H9 (cell line): ENCODE measurements around the gene ACP6. TPM values are rescaled to one million over a fixed set of nuclear protein-coding genes. Genes with fewer than 3 reads are reported as not detected.

Experiments used
- DNase-seq: peaks from one replicate; pipeline ENCODE4 v3.0.0-alpha.2; 2017
- H2AFZ ChIP-seq: one replicate; pipeline ENCODE4 v1.6.1; 2013; ENCODE audit warnings: mild to moderate bottlenecking, low read length, control low read depth, moderate library complexity
- H2AK5ac ChIP-seq: 2 replicates; pipeline ENCODE4 v1.6.1; 2013; ENCODE audit warnings: low read length, control low read depth, mixed read lengths; ENCODE audit not compliant: insufficient read length
- H2BK120ac ChIP-seq: one replicate; pipeline ENCODE4 v1.6.1; 2013; ENCODE audit warnings: low read depth, mild to moderate bottlenecking, low read length, control low read depth, inconsistent platforms; ENCODE audit not compliant: poor library complexity, severe bottlenecking
- H2BK12ac ChIP-seq: 2 replicates; pipeline ENCODE4 v1.6.1; 2013; ENCODE audit warnings: low read length, control low read depth, mixed read lengths, low read depth; ENCODE audit not compliant: insufficient read length
- H2BK15ac ChIP-seq: 2 replicates; pipeline ENCODE4 v1.6.1; 2013; ENCODE audit warnings: low read depth, low read length, control low read depth
- H2BK20ac ChIP-seq: one replicate; pipeline ENCODE4 v1.6.1; 2013; ENCODE audit warnings: low read depth, mild to moderate bottlenecking, low read length, control low read depth, inconsistent platforms; ENCODE audit not compliant: poor library complexity, severe bottlenecking
- H2BK5ac ChIP-seq: 2 replicates; pipeline ENCODE4 v1.6.1; 2013; ENCODE audit warnings: low read length, control low read depth, mixed read lengths; ENCODE audit not compliant: insufficient read length
- H3K14ac ChIP-seq: 2 replicates; pipeline ENCODE4 v1.6.1; 2013; ENCODE audit warnings: low read length, control low read depth; ENCODE audit not compliant: insufficient read depth
- H3K18ac ChIP-seq: 2 replicates; pipeline ENCODE4 v1.6.1; 2013; ENCODE audit warnings: low read depth, mild to moderate bottlenecking, mixed read lengths, low read length, control low read depth; ENCODE audit not compliant: insufficient read length
- H3K23ac ChIP-seq: 2 replicates; pipeline ENCODE4 v1.6.1; 2013; ENCODE audit warnings: low read length, control low read depth, mixed read lengths, low read depth; ENCODE audit not compliant: insufficient read length
- H3K23me2 ChIP-seq: 2 replicates; pipeline ENCODE4 v1.6.1; 2013; ENCODE audit warnings: low read depth, mild to moderate bottlenecking, mixed read lengths, low read length, control low read depth; ENCODE audit not compliant: insufficient read length, poor library complexity, severe bottlenecking
- H3K27ac ChIP-seq: 2 replicates; pipeline ENCODE4 v1.5.1; 2013; ENCODE audit warnings: low read length, control low read depth, mixed read lengths, low read depth; ENCODE audit not compliant: insufficient read length
- H3K27me3 ChIP-seq: 2 replicates; pipeline ENCODE4 v1.6.1; 2013; ENCODE audit warnings: low read length, control low read depth, inconsistent platforms; ENCODE audit not compliant: insufficient read depth
- H3K4ac ChIP-seq: 2 replicates; pipeline ENCODE4 v1.6.1; 2013; ENCODE audit warnings: low read depth, mild to moderate bottlenecking, control low read depth, inconsistent platforms, low read length, moderate library complexity
- H3K4me1 ChIP-seq: 2 replicates; pipeline ENCODE4 v1.6.1; 2013; ENCODE audit warnings: low read length, control low read depth, inconsistent platforms; ENCODE audit not compliant: insufficient read depth
- H3K4me2 ChIP-seq: 2 replicates; pipeline ENCODE4 v1.6.1; 2013; ENCODE audit warnings: low read length, control low read depth, mixed read lengths; ENCODE audit not compliant: insufficient read length, insufficient read depth
- H3K56ac ChIP-seq: 2 replicates; pipeline ENCODE4 v1.6.1; 2013; ENCODE audit warnings: low read depth, mild to moderate bottlenecking, mixed read lengths, low read length, control low read depth; ENCODE audit not compliant: insufficient read length
- H3K79me1 ChIP-seq: 2 replicates; pipeline ENCODE4 v1.6.1; 2013; ENCODE audit warnings: low read depth, mild to moderate bottlenecking, moderate library complexity, low read length, control low read depth, inconsistent platforms; ENCODE audit not compliant: insufficient read depth, poor library complexity, severe bottlenecking
- H3K79me2 ChIP-seq: 2 replicates; pipeline ENCODE4 v1.6.1; 2013; ENCODE audit warnings: low read length, control low read depth, inconsistent platforms; ENCODE audit not compliant: insufficient read depth
- H3K9ac ChIP-seq: 2 replicates; pipeline ENCODE4 v1.6.1; 2013; ENCODE audit warnings: low read length, control low read depth, mixed read lengths; ENCODE audit not compliant: insufficient read length; ENCODE audit errors: extremely low read depth
- H3K9me3 ChIP-seq: one replicate; pipeline ENCODE4 v1.6.1; 2013; ENCODE audit warnings: low read depth, low read length, inconsistent platforms; ENCODE audit not compliant: control insufficient read depth
- H3T11ph ChIP-seq: one replicate; pipeline ENCODE4 v1.6.1; 2013; ENCODE audit warnings: mild to moderate bottlenecking, low read length, control low read depth, inconsistent platforms
- H4K20me1 ChIP-seq: one replicate; pipeline ENCODE4 v1.6.1; 2013; ENCODE audit not compliant: control insufficient read depth, insufficient read length, insufficient read depth
- H4K5ac ChIP-seq: 2 replicates; pipeline ENCODE4 v1.6.1; 2013; ENCODE audit warnings: low read depth, mild to moderate bottlenecking, mixed read lengths, low read length, control low read depth; ENCODE audit not compliant: insufficient read length
- H4K8ac ChIP-seq: replicated peaks from 2 replicates; pipeline ENCODE4 v1.6.1; 2013; ENCODE audit warnings: low read length, control low read depth, mixed read lengths, low read depth; ENCODE audit not compliant: insufficient read length
- H4K91ac ChIP-seq: 2 replicates; pipeline ENCODE4 v1.6.1; 2013; ENCODE audit warnings: low read depth, mild to moderate bottlenecking, moderate library complexity, mixed read lengths, low read length, control low read depth; ENCODE audit not compliant: insufficient read length
- H3K27ac Mint-ChIP-seq, 3 experiments: 2 replicates in 2 of 3; 3 replicates in 1 of 3; pipeline ENCODE4 v1.8.0; 2020 to 2021; ENCODE audit warnings: mixed read lengths in 3 of 3, mild to moderate bottlenecking in 1 of 3, moderate library complexity in 1 of 3
- H3K27me3 Mint-ChIP-seq: 2 replicates; pipeline ENCODE4 v1.8.0; 2021; ENCODE audit warnings: low read depth, mild to moderate bottlenecking, moderate library complexity, mixed read lengths
- H3K36me3 Mint-ChIP-seq, 3 experiments: 2 replicates in 2 of 3; 3 replicates in 1 of 3; pipeline ENCODE4 v1.8.0; 2020 to 2021; ENCODE audit warnings: low read depth in 3 of 3, mixed read lengths in 3 of 3; ENCODE audit not compliant: insufficient read depth in 1 of 3
- H3K4me1 Mint-ChIP-seq, 2 experiments: 2 replicates each; pipeline ENCODE4 v1.8.0; 2020; ENCODE audit warnings: mixed read lengths in 2 of 2
- H3K4me3 Mint-ChIP-seq, 2 experiments: 2 replicates in 1 of 2; 3 replicates in 1 of 2; pipeline ENCODE4 v1.8.0; 2020 to 2021; ENCODE audit warnings: mild to moderate bottlenecking in 2 of 2, mixed read lengths in 2 of 2, moderate library complexity in 1 of 2
- H3K9me3 Mint-ChIP-seq, 2 experiments: 2 replicates in 1 of 2; 3 replicates in 1 of 2; pipeline ENCODE4 v1.8.0; 2020; ENCODE audit warnings: mild to moderate bottlenecking in 2 of 2, mixed read lengths in 2 of 2, moderate library complexity in 1 of 2
- CTCF ChIP-seq: fragments of 200-600 bp; sonication (generic); conservative IDR thresholded peaks from 3 replicates; pipeline ENCODE4 v1.8.0; 2021; ENCODE audit warnings: antibody characterized with exemption, mild to moderate bottlenecking
- WGBS: extraction: QIAGEN DNeasy Blood & Tissue Kit; methylation state at CpG from one replicate; pipeline ENCODE4 v1.1.7; 2013; ENCODE audit warnings: missing lambda C conversion rate, low lambda C conversion rate, mixed read lengths; ENCODE audit not compliant: insufficient read length; ENCODE audit errors: extremely low coverage; 5-methylcytosine and 5-hydroxymethylcytosine counted together
- total RNA-seq: library from RNA; stranded (reverse); gene quantifications from 2 replicates; pipeline ENCODE4 v1.2.1, GENCODE V29; 2021

The ACP6 gene
- total RNA-seq, 1 experiment from 2014 or later, result 17.1 TPM

- Histone ChIP-seq H2BK12ac (no peak overlapping the region), H3K9ac (no peak overlapping the region), H3K79me1 (no peaks in the 10 kb centered on the region), H3K18ac (no peak overlapping the region), H4K91ac (no peak overlapping the region), H3K23ac (no peak overlapping the region), H3K23me2 (no peaks in the 10 kb centered on the region), H3K56ac (no peak overlapping the region), H2AK5ac (no peak overlapping the region), H4K5ac (no peak overlapping the region), H3T11ph (no peak overlapping the region), H4K8ac (no peak overlapping the region), H2BK5ac (no peak overlapping the region), H3K14ac (no peak overlapping the region), H3K9me3 (no peaks in the 10 kb centered on the region), H3K27me3 (no peaks in the 10 kb centered on the region), H2BK120ac (no peak overlapping the region), H4K20me1 (no peaks in the 10 kb centered on the region), H2BK20ac (no peak overlapping the region), H3K27ac (no peak overlapping the region), H2AFZ (no peak overlapping the region), H3K4ac (no peak overlapping the region), H3K4me1 (no peaks in the 10 kb centered on the region), H2BK15ac (no peak overlapping the region), H3K79me2 (no peaks in the 10 kb centered on the region), H3K4me2 (no peak overlapping the region)
- no CpG with 5 or more reads among the region's 8 CpGs for WGBS
- H3K4me1 Mint-ChIP-seq, result peaks cover 10 to 16% of the 10 kb centered on the region in 2 experiments
- H3K27ac Mint-ChIP-seq, result peak overlapping the region in 1 of 3 experiments; percentile 68; a peak in 2 of 7 replicates
- no peaks in the 10 kb centered on the region for H3K9me3 Mint-ChIP-seq
- TF ChIP-seq CTCF, result no peak
- no peaks in the 10 kb centered on the region for H3K27me3 Mint-ChIP-seq
- H3K4me3 Mint-ChIP-seq, result no peak overlapping the region
- no peak for DNase-seq
- peaks cover 35 to 60% (median 52%) of the 10 kb centered on the region in 3 experiments for H3K36me3 Mint-ChIP-seq
Observed at GRCh38 chr1:147624529-147624928, 45.8 kb downstream of the ACP6 start.
